ENCODE measurements around the gene TBL1X. TPM values are rescaled to one million over a fixed set of nuclear protein-coding genes. Genes with fewer than 3 reads are reported as not detected.

The TBL1X gene
- total and polyA plus RNA-seq, 2 of the 13 experiments (the other 11 are each of a cell fraction or from before 2014, with no cell fraction given): 17.6 to 19.9 TPM

GRCh38 chrX:9500584-9500983, 35.7 kb downstream of the TBL1X start (continued):
- TF ChIP-seq ZNF567 (CRISPR knock-in tag; IDR thresholded peaks at IDR 0.05; ENCODE audit: borderline replicate concordance) (no peak), DPF2 (CRISPR knock-in tag; IDR thresholded peaks at IDR 0.05; ENCODE audit: borderline replicate concordance, low read depth) (no peak)

- TF ChIP-seq STAG1 (CRISPR knock-in tag; IDR thresholded peaks at IDR 0.05) (peak; percentile 39), CTCF (CRISPR knock-in tag; IDR thresholded peaks at IDR 0.05) (peak; percentile 41), PAX8 (CRISPR knock-in tag; IDR thresholded peaks at IDR 0.05; ENCODE audit: borderline replicate concordance) (no peak), HNF4A (CRISPR knock-in tag; IDR thresholded peaks at IDR 0.05) (peak; percentile 39)
- CTCF ChIA-PET (ENCODE audit: low intra/inter-chr PET ratio, low total read pairs): no interaction called here
- WGBS (ENCODE audit: low lambda C conversion rate): no CpG with 5 or more reads among the region's 2 CpGs
Measured at GRCh38 chrX:9501362-9501761, 36.5 kb downstream of the TBL1X start.

More at GRCh38 chrX:9501362-9501761, 36.5 kb downstream of the TBL1X start:
- Histone ChIP-seq H4K20me1 (ENCODE audit: insufficient read depth, low read length) (peaks cover 19% of the 10 kb centered on the region; the same call in 1 of the 2 replicates), H3K9me3 (ENCODE audit: low read length) (no peaks in the 10 kb centered on the region), H3K27me3 (ENCODE audit: control insufficient read depth in 1 of 2, insufficient read depth in 2 of 2, low read length in 2 of 2) (no peaks in the 10 kb centered on the region), H3K4me2 (ENCODE audit: low read depth, low read length) (0 out of 2 replicates have a peak overlapping the region, but pooled peaks have one; percentile 1), H3K36me3 (replicated peaks in 1 of 2; ENCODE audit: control insufficient read depth in 1 of 2, insufficient read depth in 2 of 2, low read length in 2 of 2) (peaks cover 2 to 13% of the 10 kb centered on the region in 2 experiments; a peak in 4 of 5 replicates), H3K27ac (ENCODE audit: extremely low read length, insufficient read depth, low read length) (no peak overlapping the region), H3K4me3 (replicated peaks in 1 of 3; ENCODE audit: insufficient read depth in 1 of 3, low read depth in 2 of 3, low read length in 3 of 3) (no peak overlapping the region), H2AFZ (ENCODE audit: low read length) (no peak overlapping the region), H3K9ac (ENCODE audit: insufficient read depth, low read depth, low read length) (no peak overlapping the region), H3K79me2 (ENCODE audit: insufficient read depth, low read length) (peaks cover 24% of the 10 kb centered on the region), H3K4me1 (ENCODE audit: insufficient read depth, low read length) (peaks cover 11% of the 10 kb centered on the region)
- BruUV-seq (replicated peaks): no TSS peak
- DNase-seq (ENCODE audit: low spot score) (no peak), ATAC-seq (peak; percentile 42; the same call in 1 of the 3 replicates), FAIRE-seq (no peak)
- POLR2A ChIA-PET: interaction anchor here (1.1 kb wide), 1 partner anchor 38 kb away, joined by 4 read pairs; no protein-coding TSS in a partner anchor
- in situ Hi-C loops (cut with HindIII; ENCODE audit: extremely low pct_ligation_motif_present, low pct_unique_long_range_greater_than_20kb): no loop called here
- intact Hi-C loops (cut with micrococcal nuclease; ENCODE audit: unreplicated experiment): no loop called here
